Amniotic epithelial cell (primary cell): ENCODE results near the gene KRTAP19-1.
"Not testable (repeated sequence)": the region's sequence is repeated elsewhere in the genome, so short reads cannot be mapped to it uniquely, and the experiment has no call there.

Source experiments
- DNase-seq: peaks from one replicate; pipeline ENCODE4 v3.0.0-alpha.2; 2010; ENCODE audit warnings: low read depth

KRTAP19-1 gene

DNA sequence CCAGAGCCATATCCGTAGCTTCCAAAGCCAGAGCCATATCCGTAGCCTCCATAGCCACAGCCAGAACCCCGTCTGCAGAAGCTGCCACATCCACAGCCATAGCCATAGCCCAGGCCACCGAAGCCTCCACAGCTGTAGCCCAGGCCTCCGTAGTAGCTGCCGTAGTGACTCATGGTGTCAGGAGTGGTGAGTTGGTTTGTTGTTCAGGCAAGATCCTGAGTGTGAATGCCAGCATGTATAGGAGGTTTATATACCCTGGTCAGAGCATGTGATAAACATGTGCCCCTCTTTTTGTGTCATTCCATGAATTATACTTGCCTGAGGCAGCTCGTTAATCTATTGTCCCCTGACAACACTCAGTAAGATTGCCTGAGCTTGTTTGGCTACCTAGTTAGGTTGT is at the start of gene KRTAP19-1:
Gene KRTAP19-1 (minus strand): TSS at position 223 of the 400 bp plus-strand sequence. CDS start 50 bp downstream, at position 173.
- no peak for DNase-seq

- no peak for DNase-seq
Observed at GRCh38 chr21:30518876-30519275, 38.7 kb upstream of the KRTAP19-1 start.

GRCh38 chr21:30515681-30516080 is 35.5 kb upstream of the KRTAP19-1 start:
- DNase-seq: no peak

- not testable (repeated sequence) for DNase-seq
Observed at GRCh38 chr21:30505621-30506205, 25.5 kb upstream of the KRTAP19-1 start.

DNA sequence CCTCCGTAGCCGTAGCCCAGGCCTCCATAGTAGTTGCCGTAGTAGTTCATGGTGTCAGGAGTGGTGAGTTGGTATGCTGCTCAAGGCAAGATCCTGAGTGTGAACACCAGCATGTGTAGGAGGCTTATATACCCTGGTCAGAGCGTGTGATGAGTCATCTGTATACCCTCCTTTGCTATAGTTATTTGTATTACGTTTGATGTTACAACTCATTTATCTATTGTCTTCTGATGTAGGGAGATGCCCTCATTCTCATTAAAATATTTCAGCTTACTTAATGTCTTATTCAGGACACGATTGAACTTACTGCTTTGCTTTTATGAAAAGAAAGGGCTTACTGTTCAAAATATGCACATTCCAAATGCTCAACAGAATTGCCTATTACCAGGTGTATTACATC is 21.9 kb upstream of the KRTAP19-1 start, which contains the start of gene KRTAP19-5:
Gene KRTAP19-5 (minus strand): TSS at position 101 of the 400 bp plus-strand sequence. CDS start 51 bp downstream, at position 50.
- no peak for DNase-seq

- no peak for DNase-seq
Observed at GRCh38 chr21:30497065-30497464, 16.9 kb upstream of the KRTAP19-1 start, which contains the start of gene KRTAP19-4. Gene KRTAP19-4 (minus strand): TSS chr21:30497165. CDS start chr21:30497110, 55 bp downstream.

DNA sequence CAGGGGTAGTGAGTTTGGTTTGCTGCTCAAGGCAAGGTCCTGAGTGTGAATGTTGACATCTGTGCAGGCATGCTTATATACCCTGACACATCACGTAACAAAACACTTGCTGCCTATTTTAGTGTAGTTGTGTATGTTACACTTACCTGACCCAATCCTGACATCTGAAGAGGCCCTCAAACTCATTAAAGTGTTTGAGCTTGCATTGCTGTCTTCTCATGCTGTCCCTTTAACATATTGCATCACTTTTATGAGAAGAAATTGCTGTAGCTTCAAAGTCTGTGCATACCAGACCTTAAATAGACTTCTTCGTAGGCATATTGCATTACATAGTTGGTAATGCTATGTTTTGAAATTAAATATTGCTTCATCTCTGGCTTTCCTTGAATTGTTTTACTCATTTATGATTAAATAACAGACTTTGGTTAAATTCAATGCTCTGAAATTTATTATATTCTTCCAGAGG is 11.8 kb upstream of the KRTAP19-1 start, which contains the start of gene KRTAP19-3:
Gene KRTAP19-3 (minus strand): TSS at position 51 of the 466 bp plus-strand sequence. CDS start 56 bp downstream, outside the sequence.
- DNase-seq: no peak

DNA sequence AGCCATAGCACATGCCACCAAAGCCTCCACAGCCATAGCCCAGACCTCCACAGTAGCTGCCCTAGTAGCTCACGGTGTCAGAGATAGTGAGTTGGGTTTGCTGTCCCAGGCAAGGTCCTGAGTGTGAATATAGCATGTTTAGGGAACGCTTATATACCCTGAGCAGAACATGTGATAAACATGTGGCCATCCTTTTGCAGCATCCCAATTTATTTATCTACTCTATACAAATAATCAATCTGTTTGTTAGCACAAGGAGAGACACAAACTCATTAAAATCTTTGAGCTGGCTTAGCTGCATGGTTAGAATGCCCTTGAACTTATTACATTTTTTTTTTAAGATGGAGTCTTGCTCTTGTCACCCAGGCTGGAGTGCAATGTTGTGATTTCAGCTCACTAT is 7.2 kb upstream of the KRTAP19-1 start, which contains the start of gene KRTAP19-2:
Gene KRTAP19-2 (minus strand): TSS at position 101 of the 400 bp plus-strand sequence. CDS start 88 bp downstream, at position 13.
- no peak for DNase-seq

DNA sequence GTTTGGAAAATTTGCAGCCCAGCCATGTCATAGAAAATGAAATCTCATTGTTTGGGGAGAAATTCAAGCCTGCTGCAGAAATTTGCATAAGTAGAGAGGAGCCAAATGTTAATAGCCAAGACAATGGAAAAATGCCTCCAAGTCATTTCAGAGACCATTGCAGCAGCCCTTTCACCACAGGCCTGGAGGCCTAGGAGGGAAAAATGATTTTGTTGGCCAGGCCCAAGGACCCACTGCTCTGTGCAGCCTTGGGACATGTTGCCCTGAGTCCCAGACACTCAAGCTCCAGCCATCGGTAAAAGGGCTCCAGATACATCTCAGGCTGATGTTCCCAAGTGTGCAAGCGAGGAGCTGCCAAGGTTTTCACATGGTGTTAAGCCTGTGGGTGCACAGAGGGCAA is 6.0 kb upstream of the KRTAP19-1 start:
- no peak for DNase-seq

DNA sequence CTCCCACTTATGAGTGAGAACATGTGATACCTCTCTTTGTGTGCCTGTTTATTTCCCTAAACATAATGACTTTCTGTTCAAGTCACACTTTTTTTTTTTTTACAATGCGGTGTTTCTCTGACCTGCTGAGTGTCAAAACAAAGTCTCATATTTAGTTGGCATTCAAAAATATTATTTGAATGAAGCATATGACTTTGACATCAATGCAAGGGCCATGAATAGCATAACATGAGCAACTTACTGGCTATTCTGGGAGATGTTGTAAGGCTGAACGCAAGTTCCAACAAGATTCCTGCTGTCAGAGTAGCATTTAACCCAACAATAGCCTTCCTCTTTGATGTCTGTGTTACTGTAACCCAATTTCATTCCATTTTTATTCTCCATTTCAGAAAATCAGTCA is 2.0 kb upstream of the KRTAP19-1 start:
- DNase-seq: no peak

GRCh38 chr21:30479259-30479658 is 908 bp downstream of the KRTAP19-1 start:
- no peak for DNase-seq

- no peak for DNase-seq
Observed at GRCh38 chr21:30478004-30478403, 2.2 kb downstream of the KRTAP19-1 start.

DNA sequence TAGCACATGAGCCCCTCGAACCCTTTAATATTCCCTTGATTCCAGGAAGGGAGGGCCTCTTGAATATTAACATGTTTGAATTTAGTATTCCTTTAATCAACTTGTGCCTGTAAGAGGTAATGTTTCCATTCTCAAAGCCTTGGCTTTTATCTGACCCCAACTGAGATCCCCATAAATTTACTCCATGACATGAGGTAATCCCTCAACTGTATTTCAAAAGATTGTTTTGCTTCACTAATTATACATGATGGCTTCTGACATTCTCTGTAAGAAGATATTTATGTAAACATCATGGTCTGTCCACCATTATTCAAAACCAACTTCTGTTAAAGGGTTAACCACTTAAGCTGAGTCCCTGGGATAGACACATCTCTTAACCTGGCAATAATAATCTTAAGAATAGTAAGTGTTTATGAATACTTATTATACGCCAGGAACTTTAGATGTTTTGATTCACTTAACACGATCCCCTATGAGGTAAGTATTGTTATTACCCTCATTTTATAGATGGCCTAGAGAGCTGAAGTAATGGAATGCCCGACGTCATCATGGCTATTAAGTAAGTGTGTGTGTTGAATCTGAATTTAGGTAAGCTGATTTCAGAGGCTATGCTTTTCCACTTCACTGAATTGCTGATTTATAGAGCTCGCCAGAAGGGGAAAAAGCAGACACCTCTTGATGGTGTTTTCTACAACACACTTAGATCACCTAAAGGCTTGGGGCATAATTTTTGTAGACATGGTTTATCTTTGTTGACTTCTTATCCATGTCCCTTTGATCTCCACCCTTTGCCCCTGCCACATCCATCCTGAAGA is 11.1 kb downstream of the KRTAP19-1 start:
- no peak for DNase-seq

DNA sequence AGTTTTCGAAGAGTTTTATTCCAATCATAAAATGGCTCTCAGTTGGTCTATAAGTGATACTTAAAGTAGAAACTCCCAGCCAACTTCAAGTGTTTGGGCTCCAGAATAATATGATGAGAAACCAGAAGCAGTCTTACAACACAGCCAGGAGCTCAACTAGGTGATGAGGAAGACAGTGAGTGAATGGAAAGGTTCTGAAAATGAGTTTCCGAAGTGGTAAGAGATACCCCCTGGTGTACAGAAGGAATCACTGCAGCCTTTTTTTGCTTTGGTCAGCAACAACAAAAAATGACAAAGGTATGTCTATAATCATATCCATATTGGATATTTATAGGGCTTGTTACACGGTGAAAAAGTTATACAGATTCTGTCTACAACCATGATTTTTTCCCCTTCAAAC is 16.5 kb downstream of the KRTAP19-1 start:
- DNase-seq: no peak

DNA sequence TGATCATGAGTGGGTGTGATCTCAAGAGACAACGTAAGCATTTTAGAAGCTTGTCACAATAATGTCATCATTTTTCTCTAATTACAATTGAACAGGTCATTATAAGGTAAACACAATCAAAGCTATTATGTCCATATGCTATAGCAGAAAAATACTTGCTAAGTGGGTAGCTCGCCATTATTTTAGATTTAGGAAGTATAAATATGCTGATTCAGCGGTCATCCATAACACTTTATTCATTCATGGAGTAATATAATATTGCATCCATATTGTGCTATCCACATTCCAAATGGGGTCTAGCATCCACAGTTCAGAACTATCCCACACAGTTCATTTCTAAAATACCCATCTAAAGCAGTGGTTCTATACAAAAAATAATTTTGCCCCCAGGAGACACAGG is 31.7 kb downstream of the KRTAP19-1 start:
- no peak for DNase-seq

- DNase-seq: no peak
Observed at GRCh38 chr21:30447056-30447455, 33.1 kb downstream of the KRTAP19-1 start.

DNA sequence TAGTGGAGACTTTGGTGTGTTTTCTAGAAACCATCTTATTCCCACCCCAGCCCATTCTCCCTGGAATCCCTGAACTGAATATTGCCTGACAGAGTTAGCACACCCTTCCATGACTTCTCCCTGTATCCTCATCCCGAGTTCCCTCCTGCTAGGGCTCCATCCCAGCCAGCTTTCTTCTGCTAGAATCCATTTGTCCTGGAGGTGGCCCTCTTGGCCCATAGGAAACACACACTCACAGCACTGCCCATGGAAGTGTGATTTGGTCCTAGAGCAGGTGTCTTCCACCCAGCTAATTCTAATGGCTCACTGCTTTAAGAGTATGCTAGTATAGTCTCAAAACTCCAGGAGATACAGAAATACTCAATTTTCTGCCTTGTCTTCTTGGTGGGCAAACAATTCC is 36.0 kb downstream of the KRTAP19-1 start:
- no peak for DNase-seq

DNA sequence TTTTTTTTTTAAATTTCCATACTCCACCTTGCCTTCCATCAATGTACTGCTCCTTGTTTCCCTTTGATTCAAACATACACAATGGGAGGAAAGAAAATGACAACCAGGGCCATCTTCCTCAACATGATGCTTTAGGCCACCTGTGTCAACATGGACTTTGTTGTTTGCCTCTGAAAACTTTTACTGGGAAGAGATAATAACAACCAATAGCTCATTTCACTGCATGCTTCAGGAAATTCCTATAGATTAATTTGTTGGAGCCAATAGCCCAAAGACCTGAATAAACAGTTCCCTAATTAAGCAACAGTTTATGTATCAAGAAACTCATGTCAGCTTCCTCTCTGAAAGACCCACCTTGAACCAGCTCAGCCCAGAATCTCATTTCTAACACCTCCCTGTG is 36.9 kb downstream of the KRTAP19-1 start:
- DNase-seq: no peak

DNA sequence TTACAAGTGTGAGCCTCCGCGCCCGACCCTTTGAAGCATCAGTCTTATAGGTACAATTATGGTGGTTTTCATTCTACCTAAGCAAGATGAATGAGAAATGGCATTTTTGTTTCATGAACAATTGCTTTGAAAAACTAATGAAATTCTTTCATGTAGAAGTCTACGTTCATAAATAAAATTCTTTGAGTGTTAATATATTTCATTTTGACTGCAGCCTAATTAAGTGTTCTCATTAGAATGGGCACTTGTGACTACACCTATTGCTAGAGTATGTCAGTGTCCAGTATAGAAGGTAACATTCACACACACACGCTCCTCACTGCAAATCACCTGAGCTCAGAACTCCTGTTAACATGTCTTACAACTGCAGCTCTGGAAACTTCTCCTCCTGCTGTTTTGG is 40.2 kb downstream of the KRTAP19-1 start, which contains the start of gene KRTAP15-1:
Gene KRTAP15-1 (plus strand): TSS at position 301 of the 400 bp plus-strand sequence. CDS start 53 bp downstream, at position 354.
- DNase-seq: no peak

GRCh38 chr21:30437010-30437565 is 43.1 kb downstream of the KRTAP19-1 start:
- DNase-seq: no peak

- DNase-seq: peak; percentile 1
Observed at GRCh38 chr21:30434033-30434631, 46.0 kb downstream of the KRTAP19-1 start.

DNA sequence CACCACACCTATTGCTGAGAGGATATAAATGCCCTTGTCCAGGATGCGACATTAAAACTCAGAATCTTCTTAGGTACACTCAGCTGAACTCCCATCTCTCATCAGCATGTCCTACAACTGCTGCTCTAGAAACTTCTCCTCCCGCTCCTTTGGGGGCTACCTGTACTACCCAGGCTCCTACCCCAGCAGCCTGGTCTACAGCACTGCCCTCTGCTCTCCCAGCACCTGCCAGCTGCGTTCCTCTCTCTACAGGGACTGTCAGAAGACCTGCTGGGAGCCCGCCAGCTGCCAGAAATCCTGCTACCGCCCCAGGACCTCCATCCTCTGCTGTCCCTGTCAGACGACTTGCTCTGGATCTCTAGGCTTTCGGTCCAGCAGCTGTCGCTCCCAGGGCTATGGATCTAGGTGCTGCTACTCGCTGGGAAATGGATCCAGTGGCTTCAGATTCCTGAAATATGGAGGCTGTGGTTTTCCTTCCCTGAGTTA is 50.0 kb downstream of the KRTAP19-1 start, which contains the start of gene KRTAP13-4:
Gene KRTAP13-4 (plus strand): TSS at position 51 of the 486 bp plus-strand sequence. CDS start 56 bp downstream, at position 107.
- no peak for DNase-seq
